ENCODE measurements around the gene STAT2.

STAT2 gene

GRCh38 chr12:56374726-56375597 is 15.1 kb upstream of the STAT2 start:
- no peak for TF ChIP-seq CTCF (conservative IDR thresholded peaks at IDR 0.05)
- TF ChIP-seq ZFX (IDR thresholded peaks at IDR 0.05), result no peak
- no peak overlapping the region for H3K27ac ChIP-seq

- no peak overlapping the region for H3K27ac ChIP-seq
Observed at GRCh38 chr12:56373515-56373914, 13.6 kb upstream of the STAT2 start.

GRCh38 chr12:56366948-56367347 is 7.0 kb upstream of the STAT2 start:
- no peak for TF ChIP-seq ZFX (IDR thresholded peaks at IDR 0.05)
- TF ChIP-seq CTCF (conservative IDR thresholded peaks at IDR 0.05), result no peak
- H3K27ac ChIP-seq, result no peak overlapping the region

More at GRCh38 chr12:56373515-56373914, 13.6 kb upstream of the STAT2 start:
- TF ChIP-seq ZFX (IDR thresholded peaks at IDR 0.05) (no peak), CTCF (conservative IDR thresholded peaks at IDR 0.05) (no peak)

GRCh38 chr12:56362130-56363059 is 2.5 kb upstream of the STAT2 start, which contains the start of gene APOF:
APOF (minus strand) TSS chr12:56362857; CDS start chr12:56362745, 112 bp downstream.
- H3K27ac ChIP-seq, result no peak within 1 kb of the TSS

GRCh38 chr12:56361487-56362129 is 1.7 kb upstream of the STAT2 start:
- no peak overlapping the region; the same call in 1 of the 2 replicates for H3K27ac ChIP-seq

More at GRCh38 chr12:56362130-56363059, 2.5 kb upstream of the STAT2 start, which contains the start of gene APOF:
- no peak for TF ChIP-seq CTCF (conservative IDR thresholded peaks at IDR 0.05)
- TF ChIP-seq ZFX (IDR thresholded peaks at IDR 0.05), result no peak

More at GRCh38 chr12:56361487-56362129, 1.7 kb upstream of the STAT2 start:
- no peak for TF ChIP-seq ZFX (IDR thresholded peaks at IDR 0.05)
- TF ChIP-seq CTCF (conservative IDR thresholded peaks at IDR 0.05), result no peak

Measured in C4-2B (cell line).